ENCODE results near the gene ANAPC16.

The ANAPC16 gene

DNA sequence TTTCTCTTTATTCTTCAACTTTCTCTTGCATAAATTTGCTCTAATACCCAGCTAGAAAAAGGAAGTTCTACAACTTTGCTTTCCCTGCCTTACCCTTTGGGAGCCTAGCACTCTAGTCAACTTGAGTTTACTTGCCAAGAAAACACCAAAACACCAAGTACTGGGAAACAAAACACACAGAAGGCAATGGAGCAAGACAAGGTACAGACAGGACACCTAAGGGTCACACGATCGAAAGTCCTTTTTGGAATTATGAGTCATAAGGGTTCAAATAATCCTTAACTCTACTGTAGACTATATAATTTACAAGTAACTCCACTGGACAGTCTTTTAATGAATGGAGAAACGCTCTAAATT is 42.6 kb upstream of the ANAPC16 start:
- TF ChIP-seq SNAI2 (CRISPR knock-in tag; IDR thresholded peaks at IDR 0.05) (no peak; the same call in 1 of the 2 replicates), ARNTL (CRISPR knock-in tag; IDR thresholded peaks at IDR 0.05; ENCODE audit: borderline replicate concordance, low read depth) (no peak), ESRRG (CRISPR knock-in tag; IDR thresholded peaks at IDR 0.05) (no peak), PATZ1 (CRISPR knock-in tag; IDR thresholded peaks at IDR 0.05; ENCODE audit: borderline replicate concordance) (no peak), GLIS3 (CRISPR knock-in tag; IDR thresholded peaks at IDR 0.05) (no peak), RARB (CRISPR knock-in tag; IDR thresholded peaks at IDR 0.05) (no peak), TCF4 (CRISPR knock-in tag; IDR thresholded peaks at IDR 0.05; ENCODE audit: borderline replicate concordance) (no peak), BACH2 (CRISPR knock-in tag; IDR thresholded peaks at IDR 0.05; ENCODE audit: borderline replicate concordance) (no peak)
- TF ChIP-seq, protein P1, sequence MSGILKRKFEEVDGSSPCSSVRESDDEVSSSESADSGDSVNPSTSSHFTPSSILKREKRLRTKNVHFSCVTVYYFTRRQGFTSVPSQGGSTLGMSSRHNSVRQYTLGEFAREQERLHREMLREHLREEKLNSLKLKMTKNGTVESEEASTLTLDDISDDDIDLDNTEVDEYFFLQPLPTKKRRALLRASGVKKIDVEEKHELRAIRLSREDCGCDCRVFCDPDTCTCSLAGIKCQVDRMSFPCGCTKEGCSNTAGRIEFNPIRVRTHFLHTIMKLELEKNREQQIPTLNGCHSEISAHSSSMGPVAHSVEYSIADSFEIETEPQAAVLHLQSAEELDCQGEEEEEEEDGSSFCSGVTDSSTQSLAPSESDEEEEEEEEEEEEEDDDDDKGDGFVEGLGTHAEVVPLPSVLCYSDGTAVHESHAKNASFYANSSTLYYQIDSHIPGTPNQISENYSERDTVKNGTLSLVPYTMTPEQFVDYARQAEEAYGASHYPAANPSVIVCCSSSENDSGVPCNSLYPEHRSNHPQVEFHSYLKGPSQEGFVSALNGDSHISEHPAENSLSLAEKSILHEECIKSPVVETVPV (CRISPR knock-in tag; IDR thresholded peaks at IDR 0.05) = no peak
- ATAC-seq = peak; percentile 20

DNA sequence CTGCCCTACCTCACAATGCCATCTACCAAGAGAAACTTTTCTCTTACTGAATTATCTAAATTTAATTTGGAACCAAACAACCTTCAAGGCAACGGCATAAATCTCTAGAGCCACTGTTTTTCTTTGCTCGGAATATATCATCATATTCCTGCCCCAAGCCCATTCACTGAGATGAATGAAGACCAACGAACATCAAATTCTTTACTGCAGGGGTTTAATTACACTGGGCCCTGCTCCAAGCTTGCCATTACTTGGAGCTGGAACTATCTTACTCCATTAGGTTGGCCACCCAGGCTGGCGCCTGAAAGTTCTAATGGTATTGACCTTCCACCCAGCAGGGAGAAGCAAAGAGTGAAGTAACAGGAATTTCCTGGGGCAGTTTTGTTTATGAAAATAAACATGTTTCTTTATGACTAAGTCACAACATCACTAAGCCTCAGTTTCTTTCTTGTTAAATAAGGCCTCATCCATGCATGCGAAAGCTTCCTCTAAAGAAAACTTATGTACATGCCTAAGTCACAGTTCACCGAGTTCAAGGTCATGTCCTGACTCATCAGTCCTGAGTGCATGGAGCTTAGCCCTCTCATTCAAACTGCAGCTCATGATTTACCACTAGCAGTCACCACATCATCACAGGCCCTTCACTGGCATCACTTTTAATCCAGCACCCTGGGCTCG is 42.1 kb upstream of the ANAPC16 start:
- ATAC-seq = peak; percentile 69
- TF ChIP-seq PATZ1 (CRISPR knock-in tag; IDR thresholded peaks at IDR 0.05; ENCODE audit: borderline replicate concordance) (peak; percentile 66; the same call in 1 of the 2 replicates), TCF4 (CRISPR knock-in tag; IDR thresholded peaks at IDR 0.05; ENCODE audit: borderline replicate concordance) (peak; percentile 34; the same call in 1 of the 2 replicates), ESRRG (CRISPR knock-in tag; IDR thresholded peaks at IDR 0.05) (no peak; the same call in 1 of the 2 replicates), TOX (CRISPR knock-in tag; IDR thresholded peaks at IDR 0.05; ENCODE audit: borderline replicate concordance) (no peak), ZFP3 (CRISPR knock-in tag; IDR thresholded peaks at IDR 0.05) (no peak; the same call in 1 of the 2 replicates), ARNTL (CRISPR knock-in tag; IDR thresholded peaks at IDR 0.05; ENCODE audit: borderline replicate concordance, low read depth) (no peak), SNAI2 (CRISPR knock-in tag; IDR thresholded peaks at IDR 0.05) (no peak), PPARA (CRISPR knock-in tag; IDR thresholded peaks at IDR 0.05; ENCODE audit: borderline replicate concordance) (no peak), ZNF565 (CRISPR knock-in tag; conservative IDR thresholded peaks at IDR 0.05; ENCODE audit: low read depth) (no peak), ZNF8 (CRISPR knock-in tag; IDR thresholded peaks at IDR 0.05) (0 out of 2 replicates have a peak, but pooled peaks have one; percentile 0), ZFP30 (CRISPR knock-in tag; IDR thresholded peaks at IDR 0.05) (no peak), TSHZ2 (CRISPR knock-in tag; IDR thresholded peaks at IDR 0.05) (peak; percentile 79; the same call in 1 of the 2 replicates), BACH2 (CRISPR knock-in tag; IDR thresholded peaks at IDR 0.05; ENCODE audit: borderline replicate concordance) (no peak), CREB5 (CRISPR knock-in tag; IDR thresholded peaks at IDR 0.05; ENCODE audit: low read depth) (peak; percentile 85), ZC3H10 (CRISPR knock-in tag; IDR thresholded peaks at IDR 0.05) (peak; percentile 80), ISL1 (CRISPR knock-in tag; IDR thresholded peaks at IDR 0.05) (peak; percentile 100), GLIS3 (CRISPR knock-in tag; IDR thresholded peaks at IDR 0.05) (peak; percentile 91), ZNF70 (CRISPR knock-in tag; IDR thresholded peaks at IDR 0.05) (no peak), CSDC2 (CRISPR knock-in tag; IDR thresholded peaks at IDR 0.05) (0 out of 2 replicates have a peak, but pooled peaks have one; percentile 25)
- TF ChIP-seq, protein P1 (CRISPR knock-in tag; IDR thresholded peaks at IDR 0.05) = peak; percentile 75

Data from SK-N-SH treated with all-trans-retinoic acid at 6 μM for 48 hours (cell line).